ENCODE data around the gene CANT1.
A peak's percentile ranks its signal among the peaks of the same experiment; 100 is the strongest.

Gene CANT1

GRCh38 chr17:79003661-79004411 is 5.7 kb downstream of the CANT1 start:
- DNase-seq (ENCODE audit: low read depth, low spot score) = no peak
- H3K9ac ChIP-seq (ENCODE audit: insufficient read length) = no peak overlapping the region
- H3K9me3 ChIP-seq (ENCODE audit: low read depth, low read length) = no peaks in the 10 kb centered on the region
- peaks cover 14% of the 10 kb centered on the region; the same call in 1 of the 2 replicates for H3K36me3 ChIP-seq (ENCODE audit: insufficient read depth, low read length)
- no peak for TF ChIP-seq EZH2 (IDR thresholded peaks at IDR 0.05)
- no peak for TF ChIP-seq FOXP2 (optimal IDR thresholded peaks at IDR 0.05; ENCODE audit: control extremely low read depth, extremely low read length, insufficient read depth)
- TF ChIP-seq POLR2AphosphoS5 (IDR thresholded peaks at IDR 0.05; ENCODE audit: borderline replicate concordance, low read depth, low read length) = no peak
- H3K27ac ChIP-seq = no peak overlapping the region
- no peak overlapping the region for H3K4me3 ChIP-seq

GRCh38 chr17:79002796-79003593 is 6.6 kb downstream of the CANT1 start:
- DNase-seq (ENCODE audit: low read depth, low spot score) = no peak
- TF ChIP-seq EZH2 (IDR thresholded peaks at IDR 0.05) (no peak), POLR2AphosphoS5 (IDR thresholded peaks at IDR 0.05; ENCODE audit: borderline replicate concordance, low read depth, low read length) (no peak), FOXP2 (optimal IDR thresholded peaks at IDR 0.05; ENCODE audit: control extremely low read depth, extremely low read length, insufficient read depth) (no peak)
- H3K4me3 ChIP-seq = no peak overlapping the region
- no peak overlapping the region for H3K27ac ChIP-seq
- H3K36me3 ChIP-seq (ENCODE audit: insufficient read depth, low read length) = peaks cover 18% of the 10 kb centered on the region; the same call in 1 of the 2 replicates
- H3K9ac ChIP-seq (ENCODE audit: insufficient read length) = no peak overlapping the region
- no peaks in the 10 kb centered on the region for H3K9me3 ChIP-seq (ENCODE audit: low read depth, low read length)

GRCh38 chr17:79002291-79002690 is 7.3 kb downstream of the CANT1 start:
- DNase-seq (ENCODE audit: low read depth, low spot score) = no peak
- Histone ChIP-seq H3K9ac (ENCODE audit: insufficient read length) (no peak overlapping the region), H3K27ac (0 out of 2 replicates have a peak overlapping the region, but pooled peaks have one; percentile 25), H3K9me3 (ENCODE audit: low read depth, low read length) (no peaks in the 10 kb centered on the region), H3K4me3 (no peak overlapping the region), H3K36me3 (ENCODE audit: insufficient read depth, low read length) (peaks cover 18% of the 10 kb centered on the region; the same call in 1 of the 2 replicates)
- no peak for TF ChIP-seq EZH2 (IDR thresholded peaks at IDR 0.05)
- no peak for TF ChIP-seq FOXP2 (optimal IDR thresholded peaks at IDR 0.05; ENCODE audit: control extremely low read depth, extremely low read length, insufficient read depth)
- no peak for TF ChIP-seq POLR2AphosphoS5 (IDR thresholded peaks at IDR 0.05; ENCODE audit: borderline replicate concordance, low read depth, low read length)

GRCh38 chr17:79001190-79002020 is 8.2 kb downstream of the CANT1 start:
- DNase-seq (ENCODE audit: low read depth, low spot score) = no peak
- peaks cover 25% of the 10 kb centered on the region; the same call in 1 of the 2 replicates for H3K36me3 ChIP-seq (ENCODE audit: insufficient read depth, low read length)
- TF ChIP-seq POLR2AphosphoS5 (IDR thresholded peaks at IDR 0.05; ENCODE audit: borderline replicate concordance, low read depth, low read length) = no peak
- no peak for TF ChIP-seq EZH2 (IDR thresholded peaks at IDR 0.05)
- TF ChIP-seq FOXP2 (optimal IDR thresholded peaks at IDR 0.05; ENCODE audit: control extremely low read depth, extremely low read length, insufficient read depth) = no peak
- no peak overlapping the region for H3K9ac ChIP-seq (ENCODE audit: insufficient read length)
- no peak overlapping the region for H3K4me3 ChIP-seq
- no peaks in the 10 kb centered on the region for H3K9me3 ChIP-seq (ENCODE audit: low read depth, low read length)
- no peak overlapping the region for H3K27ac ChIP-seq

GRCh38 chr17:79000396-79001189 is 9.0 kb downstream of the CANT1 start:
- DNase-seq (ENCODE audit: low read depth, low spot score) = no peak
- H3K4me3 ChIP-seq = no peak overlapping the region
- TF ChIP-seq FOXP2 (optimal IDR thresholded peaks at IDR 0.05; ENCODE audit: control extremely low read depth, extremely low read length, insufficient read depth) = no peak
- no peak for TF ChIP-seq EZH2 (IDR thresholded peaks at IDR 0.05)
- TF ChIP-seq POLR2AphosphoS5 (IDR thresholded peaks at IDR 0.05; ENCODE audit: borderline replicate concordance, low read depth, low read length) = no peak
- no peak overlapping the region for H3K27ac ChIP-seq
- H3K9ac ChIP-seq (ENCODE audit: insufficient read length) = no peak overlapping the region
- H3K9me3 ChIP-seq (ENCODE audit: low read depth, low read length) = no peaks in the 10 kb centered on the region
- H3K36me3 ChIP-seq (ENCODE audit: insufficient read depth, low read length) = peaks cover 29% of the 10 kb centered on the region; the same call in 1 of the 2 replicates

GRCh38 chr17:78999947-79000395 is 9.6 kb downstream of the CANT1 start:
- DNase-seq (ENCODE audit: low read depth, low spot score) = no peak
- Histone ChIP-seq H3K27ac (no peak overlapping the region), H3K36me3 (ENCODE audit: insufficient read depth, low read length) (peaks cover 29% of the 10 kb centered on the region; the same call in 1 of the 2 replicates), H3K9ac (ENCODE audit: insufficient read length) (no peak overlapping the region), H3K4me3 (no peak overlapping the region), H3K9me3 (ENCODE audit: low read depth, low read length) (no peaks in the 10 kb centered on the region)
- TF ChIP-seq EZH2 (IDR thresholded peaks at IDR 0.05) (no peak), FOXP2 (optimal IDR thresholded peaks at IDR 0.05; ENCODE audit: control extremely low read depth, extremely low read length, insufficient read depth) (no peak), POLR2AphosphoS5 (IDR thresholded peaks at IDR 0.05; ENCODE audit: borderline replicate concordance, low read depth, low read length) (no peak)

- H3K36me3 ChIP-seq (ENCODE audit: insufficient read depth, low read length) = peaks cover 29% of the 10 kb centered on the region; the same call in 1 of the 2 replicates
- H3K9ac ChIP-seq (ENCODE audit: insufficient read length) = no peak overlapping the region
- TF ChIP-seq EZH2 (IDR thresholded peaks at IDR 0.05) (no peak), POLR2AphosphoS5 (IDR thresholded peaks at IDR 0.05; ENCODE audit: borderline replicate concordance, low read depth, low read length) (no peak), FOXP2 (optimal IDR thresholded peaks at IDR 0.05; ENCODE audit: control extremely low read depth, extremely low read length, insufficient read depth) (no peak)
- no peak overlapping the region for H3K27ac ChIP-seq
- no peak for DNase-seq (ENCODE audit: low read depth, low spot score)
- no peak overlapping the region for H3K4me3 ChIP-seq
- H3K9me3 ChIP-seq (ENCODE audit: low read depth, low read length) = no peaks in the 10 kb centered on the region
These were observed 10.4 kb downstream of the CANT1 start for GRCh38 chr17:78999056-78999768.
